Hematopoietic multipotent progenitor cell treated with erythropoietin and hydrocortisone succinate and interleukin-3 and kit ligand, for 6 days (in vitro differentiated cells): ENCODE results near the gene POMC.
"Not testable (repeated sequence)": the region's sequence is repeated elsewhere in the genome, so short reads cannot be mapped to it uniquely, and the experiment has no call there.

Experiments used
- DNase-seq: peaks from one replicate; pipeline ENCODE4 v3.0.0-alpha.2; 2015

The POMC gene

GRCh38 chr2:25176541-25177181 is 8.3 kb upstream of the POMC start:
- no peak for DNase-seq

DNA sequence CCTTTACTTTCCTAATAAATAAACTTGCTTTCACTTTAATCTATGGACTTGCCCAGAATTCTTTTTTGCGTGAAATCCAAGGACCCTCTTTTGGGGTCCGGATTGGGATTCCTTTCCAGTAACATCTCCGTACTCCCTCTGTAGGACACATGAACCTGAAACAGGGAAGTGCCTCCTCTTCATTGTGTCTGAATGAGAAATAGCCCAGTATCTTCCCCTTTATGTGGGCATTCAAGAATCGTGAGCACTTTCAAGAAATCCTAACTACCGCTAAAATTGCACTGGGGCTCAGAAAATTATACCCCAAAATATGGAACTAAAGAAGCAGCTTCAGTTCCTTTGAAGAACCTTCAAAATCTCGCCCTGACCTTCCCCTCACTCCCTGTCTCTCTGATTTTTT is 7.8 kb upstream of the POMC start:
- DNase-seq = no peak

DNA sequence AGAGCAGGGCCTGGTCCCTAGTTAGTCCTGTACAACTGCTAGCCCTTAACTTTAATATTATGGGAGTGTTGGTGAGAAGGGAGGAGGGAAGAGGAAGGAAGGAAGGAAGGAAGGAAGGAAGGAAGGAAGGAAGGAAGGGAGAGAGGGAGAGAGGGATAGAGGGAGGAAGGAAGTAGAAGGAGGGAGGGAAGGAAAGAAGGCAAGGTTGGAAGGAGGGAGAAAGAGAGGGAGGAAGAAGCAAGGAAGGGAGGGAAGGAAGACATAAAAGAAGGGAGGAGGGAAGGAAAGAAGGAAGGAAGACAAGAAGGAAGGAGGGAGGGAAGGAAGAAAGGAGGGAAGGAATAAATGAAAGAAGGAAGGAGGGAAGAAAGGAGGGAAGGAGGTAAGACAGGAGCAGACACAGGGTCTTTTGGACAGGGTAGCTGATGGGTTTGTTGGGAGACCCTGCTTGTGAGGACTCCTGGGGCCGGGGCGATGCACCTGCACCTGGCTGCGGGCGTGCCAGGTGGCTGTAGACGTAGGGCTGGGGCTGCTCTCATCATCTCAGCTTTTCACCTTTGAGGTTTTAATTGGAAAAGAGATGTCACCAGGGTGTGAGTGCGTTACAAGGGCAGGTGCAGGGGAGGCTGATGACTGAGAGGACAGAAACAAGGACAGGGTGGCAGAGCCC is 5.9 kb upstream of the POMC start:
- DNase-seq = no peak

- DNase-seq = no peak
Observed at GRCh38 chr2:25173719-25174118, 5.3 kb upstream of the POMC start.

- no peak for DNase-seq
Observed at GRCh38 chr2:25170888-25171287, 2.5 kb upstream of the POMC start.

GRCh38 chr2:25169073-25169470 is 692 bp upstream of the POMC start:
- no peak for DNase-seq

DNA sequence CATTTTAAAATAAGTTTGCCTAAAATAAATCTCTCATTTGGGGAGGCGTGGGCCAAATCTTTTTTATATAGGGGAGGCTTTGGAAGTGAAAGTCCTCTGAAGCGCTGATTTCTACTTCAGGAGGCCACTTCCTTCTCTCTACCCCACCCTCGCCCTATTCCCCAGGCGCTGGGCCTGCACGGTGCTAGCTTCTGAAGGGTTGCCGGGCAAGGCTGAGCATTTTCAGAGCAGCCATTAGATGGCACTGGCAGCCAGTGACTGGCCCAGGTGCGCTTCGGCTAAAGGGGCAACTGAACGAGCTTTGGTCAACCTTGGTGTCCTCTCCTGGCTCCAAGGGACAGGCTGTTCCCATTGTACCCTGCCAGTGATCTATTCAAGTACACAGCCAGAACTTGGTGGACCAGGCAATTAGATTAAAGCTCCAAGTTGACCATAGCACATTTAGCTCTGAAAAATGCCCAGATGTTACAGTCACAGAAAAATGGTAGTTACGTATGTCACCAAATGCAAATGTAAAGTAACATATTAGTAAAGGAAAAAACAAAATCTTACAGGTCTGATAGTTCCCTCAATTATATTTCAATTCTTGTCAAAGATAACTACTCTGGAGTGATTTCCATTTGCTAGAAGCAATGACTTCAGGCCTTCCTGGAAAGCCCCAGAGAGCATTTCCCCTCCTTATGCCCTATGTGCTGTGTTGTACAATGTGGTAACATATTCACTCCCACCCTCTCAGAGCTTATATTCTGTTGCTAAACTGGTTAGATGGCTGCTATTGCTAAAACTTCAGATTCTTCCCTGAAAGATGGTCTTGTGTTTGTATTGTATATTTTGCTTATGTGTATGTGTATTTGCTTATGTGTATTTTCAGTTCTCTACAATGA is 2.1 kb downstream of the POMC start:
- DNase-seq = peak; percentile 72

DNA sequence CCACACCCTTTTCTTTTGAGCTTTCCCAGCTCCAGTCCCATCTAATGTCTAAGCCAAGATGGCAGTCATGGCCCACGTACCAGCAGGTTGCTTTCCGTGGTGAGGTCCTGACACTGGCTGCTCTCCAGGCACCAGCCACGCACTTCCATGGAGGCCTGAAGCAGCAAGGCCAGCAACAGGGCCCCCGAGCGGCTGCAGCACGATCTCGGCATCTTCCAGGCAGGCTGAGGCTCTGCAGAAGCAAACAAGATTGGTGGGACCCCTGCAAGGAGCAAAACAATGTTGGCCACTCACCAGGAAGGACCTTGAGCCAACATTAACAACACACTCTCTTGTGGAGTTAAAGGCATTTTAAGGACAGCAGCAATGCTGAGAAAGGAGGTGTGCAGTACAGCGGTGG is 3.8 kb downstream of the POMC start:
- no peak for DNase-seq

DNA sequence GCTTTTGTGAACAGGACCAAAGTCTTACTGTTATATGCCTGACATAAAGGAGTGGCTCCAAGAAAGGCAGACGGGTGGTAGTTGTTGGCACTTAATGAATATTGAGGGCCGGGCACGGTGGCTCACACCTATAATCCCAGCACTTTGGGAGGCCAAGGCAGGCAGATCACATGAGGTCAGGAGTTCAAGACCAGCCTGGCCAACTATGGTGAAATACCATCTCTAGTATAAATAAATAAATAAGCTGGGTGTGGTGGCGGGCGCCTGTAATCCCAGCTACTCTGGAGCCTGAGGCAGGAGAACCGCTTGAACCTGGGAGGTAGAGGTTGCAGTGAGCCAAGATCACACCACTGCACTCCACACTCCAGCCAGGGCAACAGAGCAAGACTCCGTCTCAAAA is 6.3 kb downstream of the POMC start:
- not testable (repeated sequence) for DNase-seq

DNA sequence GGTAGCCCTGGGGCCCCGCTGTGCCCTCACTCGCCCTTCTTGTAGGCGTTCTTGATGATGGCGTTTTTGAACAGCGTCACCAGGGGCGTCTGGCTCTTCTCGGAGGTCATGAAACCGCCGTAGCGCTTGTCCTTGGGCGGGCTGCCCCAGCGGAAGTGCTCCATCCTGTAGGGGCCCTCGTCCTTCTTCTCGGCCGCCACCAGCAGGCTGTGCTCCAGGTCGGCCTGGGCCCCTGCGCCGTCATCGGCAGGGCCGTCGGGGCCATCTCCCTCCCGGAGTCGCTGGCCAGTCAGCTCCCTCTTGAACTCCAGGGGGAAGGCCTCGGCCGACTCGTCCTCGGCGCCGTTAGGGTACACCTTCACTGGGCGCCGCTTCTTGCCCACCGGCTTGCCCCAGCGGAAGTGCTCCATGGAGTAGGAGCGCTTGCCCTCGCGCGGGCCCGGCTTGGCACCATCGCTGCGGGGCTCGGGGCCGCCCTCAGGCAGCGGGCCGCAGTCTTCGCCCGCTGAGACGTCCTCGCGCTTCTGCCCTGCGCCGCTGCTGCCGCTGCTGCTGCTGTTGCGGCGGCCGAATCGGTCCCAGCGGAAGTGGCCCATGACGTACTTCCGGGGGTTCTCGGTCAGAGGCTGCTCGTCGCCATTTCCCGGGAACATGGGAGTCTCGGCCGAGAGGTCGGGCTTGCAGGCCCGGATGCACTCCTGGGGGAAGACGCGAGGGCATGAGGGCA is 7.2 kb downstream of the POMC start:
- DNase-seq = peak; percentile 74

GRCh38 chr2:25160376-25160775 is 8.0 kb downstream of the POMC start:
- no peak for DNase-seq

- peak; percentile 14 for DNase-seq
Observed at GRCh38 chr2:25159949-25160348, 8.4 kb downstream of the POMC start.

GRCh38 chr2:25158096-25158852 is 10.1 kb downstream of the POMC start:
- DNase-seq = no peak

DNA sequence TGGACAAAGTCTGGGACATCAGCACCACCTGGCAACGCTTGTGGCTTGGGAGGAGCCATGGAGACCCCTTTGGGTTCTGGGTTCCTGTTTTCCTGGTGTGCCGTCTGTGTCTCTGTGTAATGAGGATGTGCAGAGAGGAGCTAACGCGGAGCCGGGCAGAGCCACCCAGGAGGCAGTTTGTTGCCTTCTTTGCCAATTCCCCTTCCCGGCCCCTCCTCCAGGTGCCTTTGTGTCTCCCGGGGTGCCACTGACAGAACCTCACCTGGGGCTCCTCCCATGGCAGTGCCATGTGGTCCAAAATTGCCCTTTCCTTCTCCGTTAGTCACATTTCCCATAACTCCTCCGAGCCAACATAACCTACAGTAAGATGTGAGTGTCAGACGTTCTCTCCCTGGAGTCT is 13.0 kb downstream of the POMC start:
- no peak for DNase-seq

- no peak for DNase-seq
Observed at GRCh38 chr2:25151718-25152117, 16.7 kb downstream of the POMC start.

GRCh38 chr2:25150993-25151392 is 17.4 kb downstream of the POMC start:
- DNase-seq = not testable (repeated sequence)

- no peak for DNase-seq
Observed at GRCh38 chr2:25149646-25150045, 18.7 kb downstream of the POMC start.

DNA sequence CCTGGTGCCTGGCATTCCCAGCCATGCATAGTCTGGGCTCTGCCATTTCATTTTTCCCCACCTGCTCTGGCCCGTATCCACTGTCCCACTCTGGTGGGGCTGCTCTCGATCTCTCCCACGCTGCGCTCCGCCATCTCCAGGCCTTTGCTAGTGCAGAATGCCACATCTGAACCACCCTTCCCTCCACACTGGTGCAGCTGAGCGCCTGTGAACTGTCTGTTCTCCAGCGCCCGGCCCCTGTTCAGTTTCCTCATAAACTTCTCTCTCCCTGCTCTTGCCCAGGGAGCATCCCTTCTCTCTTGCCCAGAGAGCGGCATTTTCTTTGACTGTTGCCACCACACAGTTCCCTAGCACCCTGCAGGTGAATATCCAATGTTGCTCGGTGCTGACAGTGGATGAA is 21.5 kb downstream of the POMC start:
- DNase-seq = no peak

DNA sequence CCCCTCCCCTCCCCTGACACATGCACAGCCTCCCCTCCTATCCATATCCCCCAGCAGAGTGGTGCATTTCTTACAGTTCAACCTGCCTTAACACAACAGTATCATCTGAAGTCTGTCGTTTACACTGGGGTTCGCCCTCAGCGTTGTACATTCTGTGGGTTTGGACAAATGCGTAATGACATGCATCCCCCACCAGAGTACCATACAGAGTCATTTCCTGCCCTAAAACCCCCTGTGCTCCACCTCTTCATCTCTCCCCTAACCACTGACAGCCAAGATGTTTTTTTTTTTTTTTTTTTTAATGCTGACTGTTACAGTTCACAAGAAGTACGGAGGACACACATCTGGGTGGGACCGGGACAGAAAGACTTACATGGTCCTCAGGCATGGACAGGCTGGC is 22.6 kb downstream of the POMC start:
- DNase-seq = no peak

DNA sequence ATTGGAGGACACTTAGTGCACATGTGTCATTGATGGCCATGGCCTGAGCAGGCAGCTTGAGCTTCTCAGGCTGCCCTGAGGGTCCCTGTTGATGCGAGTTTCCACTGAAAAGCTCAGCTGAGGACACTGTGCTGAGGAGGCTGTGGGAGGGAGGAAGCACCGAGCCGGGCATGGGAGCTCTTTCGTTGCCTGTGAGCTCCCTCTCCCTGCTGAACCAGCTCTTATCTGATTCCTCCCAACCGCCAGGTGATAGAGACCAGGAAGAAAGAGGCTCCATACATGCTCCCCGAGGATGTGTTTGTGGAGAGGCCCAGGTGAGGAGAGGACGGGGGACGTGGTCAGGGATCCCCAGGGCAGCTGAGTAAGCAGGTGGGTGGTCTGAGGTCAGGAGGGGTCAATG is 27.3 kb downstream of the POMC start:
- DNase-seq = no peak

- not testable (repeated sequence) for DNase-seq
Observed at GRCh38 chr2:25140535-25140934, 27.8 kb downstream of the POMC start.

- DNase-seq = no peak
Observed at GRCh38 chr2:25132693-25133092, 35.7 kb downstream of the POMC start.

DNA sequence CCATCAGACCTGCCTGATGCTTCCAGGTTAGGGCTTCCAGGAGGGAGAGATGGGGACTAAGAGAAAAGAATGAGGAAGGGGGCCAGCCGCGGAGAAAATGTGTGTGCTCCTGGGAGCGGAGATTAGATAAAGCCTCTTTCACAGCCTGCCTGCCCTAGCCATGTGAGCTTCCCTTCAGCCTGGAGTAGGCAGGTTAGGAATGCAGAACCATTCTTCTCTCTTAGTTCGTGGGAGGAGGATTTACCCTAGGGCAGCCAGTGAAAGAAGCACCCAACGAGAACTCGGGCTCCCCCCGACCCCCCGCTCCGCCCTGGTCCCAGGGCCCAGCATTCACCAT is 36.1 kb downstream of the POMC start:
- peak; percentile 41 for DNase-seq
